Measurements from ENCODE around the gene CYP2W1.
A peak's percentile ranks its signal among the peaks of the same experiment; 100 is the strongest.

CYP2W1 gene

DNA sequence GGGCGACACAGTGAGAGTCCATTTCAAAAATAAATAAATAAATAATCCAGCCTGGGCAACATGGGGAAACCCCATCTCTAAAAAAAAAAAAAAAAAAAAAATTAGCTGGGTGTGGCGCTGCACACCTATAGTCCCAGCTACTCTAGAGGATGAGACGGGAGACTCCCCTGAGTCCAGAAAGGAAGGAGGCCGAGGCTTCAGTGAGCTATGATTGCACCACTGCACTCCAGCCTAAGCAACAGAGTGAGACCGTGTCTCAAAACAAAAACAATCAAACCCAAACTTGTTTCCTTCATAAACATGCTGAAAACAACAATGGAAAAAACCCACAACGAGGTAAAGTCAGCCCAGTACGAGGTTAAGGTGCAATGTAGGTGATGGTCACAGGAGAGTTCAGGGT, 8.8 kb upstream of the CYP2W1 start:
- Histone ChIP-seq H3K4me3 (ENCODE audit: low read length) (peak overlapping the region; percentile 93), H3K27me3 (ENCODE audit: insufficient read depth, low read length) (no peaks in the 10 kb centered on the region), H3K27ac (ENCODE audit: low read length) (no peak overlapping the region), H3K4me1 (ENCODE audit: insufficient read depth, low read length) (no peaks in the 10 kb centered on the region), H3K9me3 (ENCODE audit: insufficient read depth, low read depth, low read length) (no peaks in the 10 kb centered on the region), H3K9ac (ENCODE audit: low read depth, low read length) (peak overlapping the region; percentile 88; the same call in 1 of the 2 replicates), H3K36me3 (ENCODE audit: insufficient read depth, low read depth, low read length) (peaks cover 32% of the 10 kb centered on the region)

DNA sequence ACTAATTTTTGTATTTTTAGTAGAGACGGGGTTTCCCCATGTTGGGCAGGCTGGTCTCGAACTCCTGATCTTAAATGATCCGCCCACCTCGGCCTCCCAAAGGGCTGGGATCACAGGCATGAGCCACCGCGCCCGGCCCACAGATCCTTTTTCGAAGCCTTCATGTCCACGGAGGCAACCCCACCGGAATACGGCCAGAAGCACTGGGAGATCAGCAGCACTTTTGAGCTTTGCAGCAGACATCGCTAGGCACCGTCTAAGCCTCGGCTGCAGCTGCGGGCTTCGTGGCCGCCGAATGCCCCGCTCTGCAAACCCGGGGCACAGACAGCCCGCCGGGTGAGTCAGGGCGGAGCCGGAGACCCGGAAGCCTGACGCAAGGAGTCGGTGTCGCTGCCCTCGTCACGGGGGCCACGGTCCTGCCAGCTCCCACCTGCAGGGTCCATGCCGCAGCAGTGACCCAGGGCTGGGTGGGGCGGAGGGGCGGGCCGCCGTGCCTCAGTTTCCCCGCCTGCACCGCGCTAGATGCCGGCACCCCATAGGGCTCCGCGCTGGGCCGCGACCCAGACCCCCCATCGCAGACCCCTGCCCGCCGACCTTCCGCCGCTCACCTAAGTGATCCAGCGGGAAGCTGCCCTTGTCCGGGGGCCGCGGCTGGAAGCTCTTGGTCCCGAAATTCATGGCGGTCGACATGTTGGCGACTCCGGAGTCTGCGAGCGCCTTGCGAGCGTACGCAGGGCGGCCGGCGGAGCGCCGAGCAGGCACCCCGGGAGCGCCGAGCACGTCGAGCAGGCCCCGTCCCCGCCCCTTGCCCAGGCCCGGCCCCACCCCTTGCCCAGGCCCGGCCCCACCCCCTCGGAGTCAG, 7.9 kb upstream of the CYP2W1 start, which contains the start of gene COX19:
Gene COX19 (minus strand): TSS at position 730 of the 862 bp plus-strand sequence. CDS start 40 bp downstream, at position 690.
- Histone ChIP-seq H3K36me3 (ENCODE audit: insufficient read depth, low read depth, low read length) (peaks cover 25% of the 10 kb centered on the region), H3K9ac (ENCODE audit: low read depth, low read length) (peak within 1 kb of the TSS; percentile 88), H3K9me3 (ENCODE audit: insufficient read depth, low read depth, low read length) (no peaks in the 10 kb centered on the region), H3K27ac (ENCODE audit: low read length) (no peak within 1 kb of the TSS), H3K27me3 (ENCODE audit: insufficient read depth, low read length) (no peaks in the 10 kb centered on the region), H3K4me1 (ENCODE audit: insufficient read depth, low read length) (no peaks in the 10 kb centered on the region), H3K4me3 (ENCODE audit: low read length) (peak within 1 kb of the TSS; percentile 93)

DNA sequence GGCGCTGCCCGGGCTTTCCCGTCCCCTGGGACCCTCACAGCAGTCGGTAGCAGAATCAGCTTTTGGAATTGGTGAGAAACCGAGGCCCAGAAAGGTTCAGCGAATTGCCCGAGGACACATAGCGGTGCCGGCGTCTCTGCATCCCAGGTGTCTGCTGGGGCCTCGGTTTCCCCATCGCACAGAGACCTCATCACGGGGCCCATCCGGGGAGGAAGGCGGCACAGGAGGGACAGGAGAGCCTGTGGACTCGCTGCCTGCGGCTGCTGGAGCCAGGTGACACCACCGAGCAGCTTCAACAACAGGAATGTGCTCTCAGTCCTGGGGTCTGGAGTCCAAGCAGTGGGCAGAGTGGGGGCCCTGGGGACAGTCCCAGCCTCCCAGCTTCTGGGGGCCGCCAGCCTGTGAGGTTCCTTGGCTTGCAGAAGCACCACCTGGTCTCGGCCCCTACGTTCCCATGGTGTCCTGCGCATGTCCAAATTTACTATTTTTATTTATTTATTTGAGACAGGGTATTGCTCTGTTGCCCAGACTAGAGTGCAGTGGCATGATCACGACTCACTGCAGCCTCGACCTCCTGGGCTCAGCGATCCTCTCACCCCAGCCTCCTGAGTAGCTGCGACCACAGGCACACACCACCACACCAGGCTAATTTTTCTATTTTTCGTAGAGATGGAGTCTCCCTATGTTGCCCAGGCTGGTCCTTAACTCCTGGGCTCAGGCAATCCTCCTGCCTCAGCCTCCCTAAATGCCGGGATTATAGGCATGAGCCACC, 7.1 kb upstream of the CYP2W1 start:
- Histone ChIP-seq H3K27me3 (ENCODE audit: insufficient read depth, low read length) (no peaks in the 10 kb centered on the region), H3K27ac (ENCODE audit: low read length) (no peak overlapping the region), H3K36me3 (ENCODE audit: insufficient read depth, low read depth, low read length) (peaks cover 21% of the 10 kb centered on the region), H3K4me3 (ENCODE audit: low read length) (peak overlapping the region; percentile 61; the same call in 1 of the 2 replicates), H3K9me3 (ENCODE audit: insufficient read depth, low read depth, low read length) (no peaks in the 10 kb centered on the region), H3K4me1 (ENCODE audit: insufficient read depth, low read length) (no peaks in the 10 kb centered on the region), H3K9ac (ENCODE audit: low read depth, low read length) (peak overlapping the region; percentile 56; the same call in 1 of the 2 replicates)

DNA sequence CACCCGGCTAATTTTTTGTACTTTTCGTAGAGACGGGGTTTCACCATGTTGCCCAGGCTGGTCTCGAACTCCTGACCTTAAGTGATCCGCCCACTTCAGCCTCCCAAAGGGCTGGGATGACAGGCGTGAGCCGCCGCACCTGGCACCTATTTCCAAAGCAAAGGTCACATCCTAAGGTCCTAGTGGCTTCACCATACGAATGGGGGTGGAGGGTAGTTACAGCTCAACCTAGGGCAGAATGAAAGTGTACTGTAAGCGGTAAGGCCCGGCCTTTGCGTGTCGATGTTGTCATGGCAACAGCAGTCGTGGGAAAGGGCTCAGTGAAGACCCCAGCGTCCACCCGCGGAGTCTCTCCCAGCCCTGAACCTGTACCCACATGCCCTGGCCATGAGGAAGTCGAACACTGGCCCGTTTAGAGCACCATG, 6.1 kb upstream of the CYP2W1 start:
- H3K36me3 ChIP-seq (ENCODE audit: insufficient read depth, low read depth, low read length) = peaks cover 15% of the 10 kb centered on the region
- H3K27me3 ChIP-seq (ENCODE audit: insufficient read depth, low read length) = no peaks in the 10 kb centered on the region
- no peaks in the 10 kb centered on the region for H3K9me3 ChIP-seq (ENCODE audit: insufficient read depth, low read depth, low read length)
- no peaks in the 10 kb centered on the region for H3K4me1 ChIP-seq (ENCODE audit: insufficient read depth, low read length)
- H3K4me3 ChIP-seq (ENCODE audit: low read length) = no peak overlapping the region
- no peak overlapping the region for H3K9ac ChIP-seq (ENCODE audit: low read depth, low read length)
- H3K27ac ChIP-seq (ENCODE audit: low read length) = no peak overlapping the region

DNA sequence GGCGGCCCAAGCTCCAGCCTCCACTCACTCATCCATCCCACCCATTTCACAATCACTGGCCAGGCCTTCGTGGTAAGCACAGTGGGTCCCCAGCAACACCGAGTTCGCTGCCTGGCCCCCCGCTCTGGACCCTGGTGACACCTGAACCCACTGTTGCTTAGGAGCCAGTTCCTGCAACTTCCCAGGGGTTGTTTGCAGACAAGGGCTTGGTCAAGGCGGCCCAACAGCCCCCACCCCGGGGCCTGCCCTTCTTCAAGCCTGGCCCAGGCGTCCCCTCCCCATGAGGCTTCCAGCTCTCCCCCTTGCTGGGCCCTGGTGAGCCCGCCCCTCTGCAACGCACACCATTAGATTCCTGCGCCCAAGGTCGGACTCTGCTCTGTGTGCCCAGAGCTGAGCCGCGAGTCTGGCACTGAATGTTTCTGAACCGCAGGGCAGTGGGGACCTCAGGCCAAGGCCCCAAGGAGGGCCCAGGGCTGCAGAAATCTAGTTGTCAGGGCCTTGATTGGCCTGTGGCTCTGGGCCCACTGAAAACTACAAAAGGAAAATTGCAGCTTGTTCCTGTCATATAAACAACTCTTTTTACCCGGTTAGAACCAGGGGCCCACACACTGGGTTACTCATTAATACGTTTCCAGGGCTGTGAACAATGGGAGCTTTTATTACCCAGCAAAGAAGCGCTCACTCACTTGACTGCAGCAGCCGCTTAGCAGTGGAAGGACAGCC, 5.5 kb upstream of the CYP2W1 start:
- Histone ChIP-seq H3K36me3 (ENCODE audit: insufficient read depth, low read depth, low read length) (peaks cover 9% of the 10 kb centered on the region), H3K27me3 (ENCODE audit: insufficient read depth, low read length) (no peaks in the 10 kb centered on the region), H3K9ac (ENCODE audit: low read depth, low read length) (no peak overlapping the region), H3K4me1 (ENCODE audit: insufficient read depth, low read length) (no peaks in the 10 kb centered on the region), H3K4me3 (ENCODE audit: low read length) (no peak overlapping the region), H3K27ac (ENCODE audit: low read length) (no peak overlapping the region), H3K9me3 (ENCODE audit: insufficient read depth, low read depth, low read length) (no peaks in the 10 kb centered on the region)

DNA sequence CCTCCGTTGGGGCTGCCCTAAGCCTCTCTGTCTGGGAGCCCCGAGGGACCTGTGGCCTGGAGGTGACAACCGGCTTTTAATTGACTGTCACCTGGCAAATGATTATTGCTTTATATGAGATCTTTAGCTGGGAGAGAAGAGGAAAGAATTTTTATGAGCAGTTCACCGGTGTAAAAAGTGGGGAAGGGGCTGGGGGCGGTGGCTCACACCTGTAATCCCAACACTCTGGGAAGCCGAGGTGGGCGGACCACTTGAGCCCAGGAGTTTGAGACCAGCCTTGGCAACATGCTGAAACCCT, 5.0 kb upstream of the CYP2W1 start:
- Histone ChIP-seq H3K9me3 (ENCODE audit: insufficient read depth, low read depth, low read length) (no peaks in the 10 kb centered on the region), H3K9ac (ENCODE audit: low read depth, low read length) (no peak overlapping the region), H3K4me1 (ENCODE audit: insufficient read depth, low read length) (no peaks in the 10 kb centered on the region), H3K27me3 (ENCODE audit: insufficient read depth, low read length) (no peaks in the 10 kb centered on the region), H3K4me3 (ENCODE audit: low read length) (no peak overlapping the region), H3K27ac (ENCODE audit: low read length) (no peak overlapping the region), H3K36me3 (ENCODE audit: insufficient read depth, low read depth, low read length) (peaks cover 4% of the 10 kb centered on the region)

DNA sequence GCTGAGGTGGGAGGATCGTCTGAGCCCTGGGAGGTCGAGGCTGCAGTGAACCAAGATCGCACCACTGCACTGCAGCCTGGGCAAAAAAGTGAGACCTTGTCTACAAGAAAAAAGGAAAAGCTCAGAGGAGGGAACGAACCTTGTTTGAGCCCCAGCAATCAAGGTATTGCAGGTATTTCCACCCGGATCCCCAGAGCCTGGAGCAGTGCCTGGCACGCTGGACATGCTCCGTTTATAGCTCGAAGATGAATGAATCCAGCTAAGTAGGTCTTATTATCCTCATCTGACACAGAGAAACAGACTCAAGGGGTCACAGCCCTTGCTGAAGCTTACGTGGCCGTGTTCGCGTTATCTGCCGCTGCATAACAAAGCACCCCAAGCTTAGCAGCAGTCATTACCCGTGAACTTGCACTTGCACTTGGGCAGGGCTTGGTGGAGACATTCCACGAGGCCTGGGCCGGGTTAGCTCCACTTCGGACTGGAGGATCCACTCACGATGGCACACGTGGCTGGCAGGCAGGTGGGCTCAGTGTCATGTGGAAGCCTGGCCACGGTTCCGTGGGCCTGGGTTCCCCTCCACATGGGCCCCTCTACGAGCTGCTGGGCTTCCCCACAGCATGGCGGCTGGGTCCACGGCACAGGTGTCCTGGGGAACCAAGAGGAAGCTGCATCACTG, 4.4 kb upstream of the CYP2W1 start:
- Histone ChIP-seq H3K4me3 (ENCODE audit: low read length) (no peak overlapping the region), H3K27ac (ENCODE audit: low read length) (no peak overlapping the region), H3K9me3 (ENCODE audit: insufficient read depth, low read depth, low read length) (no peaks in the 10 kb centered on the region), H3K36me3 (ENCODE audit: insufficient read depth, low read depth, low read length) (no peaks in the 10 kb centered on the region), H3K9ac (ENCODE audit: low read depth, low read length) (no peak overlapping the region), H3K4me1 (ENCODE audit: insufficient read depth, low read length) (no peaks in the 10 kb centered on the region), H3K27me3 (ENCODE audit: insufficient read depth, low read length) (no peaks in the 10 kb centered on the region)

DNA sequence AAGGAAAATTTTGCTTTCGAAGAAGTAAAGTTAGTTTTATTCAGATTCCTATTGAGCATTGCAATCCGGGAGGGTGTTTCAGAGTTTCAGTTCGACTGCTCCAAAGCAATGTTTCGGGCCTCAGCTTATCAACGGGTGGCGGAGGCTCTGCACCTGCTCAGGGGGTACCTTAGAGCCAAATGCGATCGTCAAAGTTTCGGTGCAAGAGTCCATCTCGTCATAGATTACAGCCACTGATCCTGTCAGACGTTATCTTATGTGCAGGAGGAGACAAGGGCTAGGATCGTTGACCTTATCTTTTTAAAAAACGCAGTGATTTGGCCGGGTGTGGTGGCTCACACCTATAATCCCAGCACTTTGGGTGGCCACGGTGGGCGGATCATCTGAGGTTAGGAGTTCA, 3.8 kb upstream of the CYP2W1 start:
- Histone ChIP-seq H3K9me3 (ENCODE audit: insufficient read depth, low read depth, low read length) (no peaks in the 10 kb centered on the region), H3K27me3 (ENCODE audit: insufficient read depth, low read length) (no peaks in the 10 kb centered on the region), H3K4me1 (ENCODE audit: insufficient read depth, low read length) (no peaks in the 10 kb centered on the region), H3K36me3 (ENCODE audit: insufficient read depth, low read depth, low read length) (no peaks in the 10 kb centered on the region), H3K4me3 (ENCODE audit: low read length) (no peak overlapping the region), H3K9ac (ENCODE audit: low read depth, low read length) (no peak overlapping the region), H3K27ac (ENCODE audit: low read length) (no peak overlapping the region)

DNA sequence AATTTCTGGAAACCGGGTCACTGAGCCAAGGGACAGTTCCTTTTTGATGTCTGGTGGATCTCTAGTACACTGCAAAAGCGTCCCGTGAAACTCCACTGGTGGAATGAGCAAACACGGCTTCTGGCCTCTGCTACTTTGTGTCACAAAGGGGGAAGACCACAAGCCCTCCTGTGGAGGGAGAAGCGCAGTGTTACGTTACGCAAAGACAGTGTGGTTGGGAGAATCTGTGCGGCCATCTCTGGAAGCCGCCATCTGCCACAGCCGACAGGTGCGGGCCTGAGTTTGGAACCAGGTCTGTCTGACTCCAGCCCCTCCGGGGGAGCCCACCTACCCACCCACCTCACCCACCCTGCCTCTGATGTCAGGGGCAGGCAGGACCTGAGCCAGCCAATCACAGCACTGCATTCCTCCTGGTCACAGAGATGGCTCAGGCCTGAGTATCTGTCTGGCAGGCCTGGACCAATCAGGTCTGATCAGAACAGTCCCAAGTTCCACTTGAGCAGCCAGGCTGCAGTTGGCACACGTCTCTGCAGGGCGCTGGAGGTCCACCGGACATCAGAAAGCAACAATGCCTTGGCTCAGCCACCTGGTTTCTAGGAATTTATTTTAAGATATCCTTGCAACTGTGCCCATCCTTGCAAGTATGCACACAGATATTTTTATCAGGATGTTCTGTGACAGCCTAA, 3.0 kb upstream of the CYP2W1 start:
- H3K9ac ChIP-seq (ENCODE audit: low read depth, low read length) = no peak overlapping the region
- no peak overlapping the region for H3K27ac ChIP-seq (ENCODE audit: low read length)
- H3K27me3 ChIP-seq (ENCODE audit: insufficient read depth, low read length) = no peaks in the 10 kb centered on the region
- H3K4me3 ChIP-seq (ENCODE audit: low read length) = no peak overlapping the region
- no peaks in the 10 kb centered on the region for H3K9me3 ChIP-seq (ENCODE audit: insufficient read depth, low read depth, low read length)
- no peaks in the 10 kb centered on the region for H3K36me3 ChIP-seq (ENCODE audit: insufficient read depth, low read depth, low read length)
- H3K4me1 ChIP-seq (ENCODE audit: insufficient read depth, low read length) = no peaks in the 10 kb centered on the region

DNA sequence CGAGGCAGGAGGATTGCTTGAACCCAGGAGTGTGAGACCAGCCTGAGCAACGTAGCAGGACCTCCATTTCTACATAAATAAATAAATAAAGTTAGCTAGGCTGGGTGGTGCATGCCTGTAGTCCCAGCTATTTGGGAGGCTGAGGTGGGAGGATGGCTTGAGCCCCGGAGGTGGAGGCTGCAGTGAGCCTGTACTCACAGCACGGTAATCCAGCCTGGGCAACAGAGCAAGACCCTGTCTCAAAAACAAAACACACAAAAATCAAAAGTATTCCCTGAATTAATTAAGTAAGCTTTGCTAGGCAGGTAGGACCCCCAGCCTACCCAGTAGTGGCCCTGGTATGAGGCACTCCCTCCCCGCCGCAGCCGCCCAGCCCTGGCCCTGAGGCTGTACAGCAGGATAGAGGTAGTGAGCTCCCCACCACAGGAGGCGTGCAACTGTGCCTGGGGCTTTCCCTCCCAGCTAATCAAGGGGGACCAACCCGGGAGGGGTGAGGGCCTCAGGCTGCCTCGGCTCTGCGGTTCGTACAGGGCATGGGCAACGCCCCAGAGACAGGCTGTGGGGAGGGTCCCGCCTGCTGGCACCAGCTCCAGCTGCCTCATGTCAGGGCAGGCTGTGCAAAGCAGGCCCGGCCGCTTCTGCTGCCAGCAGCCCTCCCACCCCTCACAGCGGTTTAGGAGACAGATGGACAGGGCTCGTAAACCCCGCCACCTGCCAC, 1.0 kb upstream of the CYP2W1 start:
- H3K27ac ChIP-seq (ENCODE audit: low read length) = no peak overlapping the region
- no peaks in the 10 kb centered on the region for H3K9me3 ChIP-seq (ENCODE audit: insufficient read depth, low read depth, low read length)
- H3K4me1 ChIP-seq (ENCODE audit: insufficient read depth, low read length) = no peaks in the 10 kb centered on the region
- no peaks in the 10 kb centered on the region for H3K36me3 ChIP-seq (ENCODE audit: insufficient read depth, low read depth, low read length)
- no peaks in the 10 kb centered on the region for H3K27me3 ChIP-seq (ENCODE audit: insufficient read depth, low read length)
- H3K9ac ChIP-seq (ENCODE audit: low read depth, low read length) = no peak overlapping the region
- no peak overlapping the region for H3K4me3 ChIP-seq (ENCODE audit: low read length)

All from iPS-20b (cell line).